ENCODE measurements around the gene RASSF5. TPM values are rescaled to one million over a fixed set of nuclear protein-coding genes. Genes with fewer than 3 reads are reported as not detected.
A peak's percentile ranks its signal among the peaks of the same experiment; 100 is the strongest.
"Not testable (repeated sequence)": the region's sequence is repeated elsewhere in the genome, so short reads cannot be mapped to it uniquely, and the experiment has no call there.

Gene RASSF5
- total RNA-seq, 1 experiment from 2014 or later = 4.1 TPM

DNA sequence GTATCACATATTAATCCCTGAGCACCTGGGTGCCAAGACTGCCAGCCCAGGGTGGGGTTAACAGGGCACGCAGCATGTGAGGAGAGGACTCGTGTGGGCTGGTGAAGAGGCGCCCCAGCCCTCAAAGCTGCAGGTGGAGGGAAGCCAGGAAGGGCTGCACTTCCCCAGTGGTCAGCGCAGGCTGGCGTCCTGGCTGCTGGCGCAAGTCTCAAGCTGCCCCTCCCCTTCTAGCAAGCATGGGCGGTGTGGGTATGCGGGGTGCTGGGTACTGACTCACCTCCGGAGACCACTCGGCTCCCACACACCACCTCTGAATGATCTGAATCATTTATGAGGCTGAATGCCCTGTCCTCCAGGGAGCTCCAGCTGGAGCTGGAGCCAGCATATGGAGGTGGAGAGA is 60.9 kb downstream of the RASSF5 start:
- DNase-seq (ENCODE audit: low read depth) = no peak

DNA sequence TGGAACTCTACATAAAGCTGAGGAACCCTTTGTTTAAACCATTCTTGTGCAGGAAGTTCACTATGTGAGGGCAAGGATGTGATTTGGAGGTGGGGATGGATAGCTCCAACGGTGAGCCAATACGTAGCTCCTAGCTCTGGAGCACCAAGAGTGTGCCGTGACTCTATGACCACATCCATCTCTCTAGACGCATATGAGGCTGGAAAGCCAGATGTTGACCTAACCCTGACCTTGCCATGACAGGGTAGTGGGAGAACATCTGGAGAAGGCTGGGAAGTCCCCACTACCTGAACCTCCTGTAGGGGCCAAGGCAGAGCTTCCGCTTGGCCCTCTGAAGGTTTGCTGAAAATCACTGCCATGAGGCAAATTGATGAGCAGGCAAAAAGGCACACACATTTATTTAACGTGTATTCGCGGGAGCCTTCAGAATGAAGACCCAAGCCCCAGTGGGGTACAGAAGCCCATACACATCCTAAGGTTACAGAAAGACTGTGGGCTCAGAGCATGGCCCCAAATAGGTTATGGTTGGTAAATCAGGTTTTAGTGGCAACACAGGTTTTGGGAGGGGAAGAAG is 61.5 kb downstream of the RASSF5 start:
- no peak for DNase-seq (ENCODE audit: low read depth)

DNA sequence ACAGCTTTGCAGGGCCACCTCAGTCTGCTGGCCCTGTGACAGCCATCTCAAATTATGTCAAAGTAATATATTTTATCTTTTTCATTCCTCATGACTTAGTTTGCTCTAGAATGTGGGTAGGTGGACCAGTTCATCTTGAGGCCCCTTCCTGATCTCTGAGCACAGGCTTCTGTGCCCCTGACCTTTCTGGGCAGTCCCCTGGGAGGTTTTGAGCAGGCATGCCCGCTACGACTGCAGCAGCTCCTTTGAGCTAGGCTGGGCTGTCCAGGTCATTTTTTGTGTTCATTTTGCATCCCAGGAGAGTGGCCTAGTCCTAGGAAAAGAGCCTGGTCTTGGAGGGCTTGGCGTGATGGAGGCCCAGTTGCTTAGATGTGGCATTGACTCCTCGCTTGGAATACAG is 62.2 kb downstream of the RASSF5 start:
- DNase-seq (ENCODE audit: low read depth) = no peak

DNA sequence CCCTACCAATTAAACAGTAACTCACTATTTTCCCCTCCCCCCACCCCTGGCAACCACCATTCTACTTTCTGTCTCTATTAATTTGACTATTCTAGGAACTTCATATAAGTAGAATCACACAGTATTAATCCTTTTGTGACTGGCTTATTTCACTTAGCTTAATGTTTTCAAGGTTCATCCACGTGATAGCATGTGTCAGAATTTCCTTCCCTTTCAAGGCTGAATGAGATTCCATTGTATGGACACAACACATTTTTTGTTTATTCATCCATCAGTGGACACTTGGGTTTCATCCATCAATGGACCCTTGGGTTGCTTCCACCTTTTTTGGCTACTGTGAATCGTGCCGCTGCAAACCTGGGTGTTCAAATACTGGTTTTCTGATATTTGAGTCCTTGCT is 63.2 kb downstream of the RASSF5 start:
- no peak for DNase-seq (ENCODE audit: low read depth)

DNA sequence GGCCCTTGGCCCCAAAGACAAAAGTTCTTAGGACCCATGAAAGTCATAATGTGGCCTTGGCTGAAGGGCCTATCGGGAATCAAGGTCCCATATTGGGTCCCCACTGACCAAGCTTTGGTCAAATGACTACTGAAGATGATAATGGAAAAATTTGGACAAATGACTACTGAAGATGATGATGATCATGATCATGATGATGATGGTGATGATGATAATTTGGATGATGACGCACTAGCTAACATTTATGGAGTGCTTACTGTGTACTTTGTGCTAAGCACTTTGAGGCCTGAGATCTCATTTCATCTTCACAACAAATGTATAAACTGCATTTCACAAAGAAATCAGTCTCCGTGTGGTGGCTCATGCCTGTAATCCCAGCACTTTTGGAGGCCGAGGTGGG is 65.5 kb downstream of the RASSF5 start:
- no peak for DNase-seq (ENCODE audit: low read depth)

DNA sequence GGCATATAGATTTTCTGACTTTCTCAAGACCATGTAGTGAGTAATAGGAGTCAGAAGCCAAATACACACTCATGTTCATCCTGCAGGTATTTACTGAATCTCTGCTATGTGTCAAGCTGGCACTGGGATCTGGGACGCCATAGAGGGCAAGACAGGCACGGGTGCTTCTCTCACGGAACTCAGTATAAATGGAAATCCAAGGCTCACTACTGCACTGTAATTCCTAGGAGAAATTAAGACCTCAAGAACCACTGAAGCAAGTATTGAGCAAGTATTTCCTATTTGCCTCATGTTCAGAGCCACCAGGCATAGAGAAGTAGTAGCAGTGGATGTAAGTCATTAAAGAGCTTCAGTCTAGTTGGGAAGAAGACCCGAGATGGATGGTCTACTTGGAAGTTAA is 66.0 kb downstream of the RASSF5 start:
- DNase-seq (ENCODE audit: low read depth) = no peak

DNA sequence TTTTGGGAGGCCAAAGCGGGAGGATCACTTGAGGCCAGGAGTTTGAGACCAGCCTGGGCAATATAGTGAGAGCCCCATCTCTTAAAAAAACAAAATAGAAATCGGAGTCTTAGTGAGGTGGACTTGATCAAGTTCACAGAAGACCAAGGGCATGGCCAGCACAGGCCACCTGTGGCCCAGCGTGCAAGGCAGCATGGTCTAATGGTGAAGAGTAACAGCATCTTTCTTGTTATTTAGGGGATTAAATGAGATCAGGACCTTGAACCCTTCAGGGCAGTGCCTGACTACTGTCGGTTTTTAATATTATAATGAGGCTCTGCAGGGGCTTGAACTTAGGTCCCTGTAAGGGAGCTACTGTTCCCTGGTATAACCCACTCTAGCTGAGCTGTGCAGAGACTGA is 66.4 kb downstream of the RASSF5 start:
- DNase-seq (ENCODE audit: low read depth) = no peak

DNA sequence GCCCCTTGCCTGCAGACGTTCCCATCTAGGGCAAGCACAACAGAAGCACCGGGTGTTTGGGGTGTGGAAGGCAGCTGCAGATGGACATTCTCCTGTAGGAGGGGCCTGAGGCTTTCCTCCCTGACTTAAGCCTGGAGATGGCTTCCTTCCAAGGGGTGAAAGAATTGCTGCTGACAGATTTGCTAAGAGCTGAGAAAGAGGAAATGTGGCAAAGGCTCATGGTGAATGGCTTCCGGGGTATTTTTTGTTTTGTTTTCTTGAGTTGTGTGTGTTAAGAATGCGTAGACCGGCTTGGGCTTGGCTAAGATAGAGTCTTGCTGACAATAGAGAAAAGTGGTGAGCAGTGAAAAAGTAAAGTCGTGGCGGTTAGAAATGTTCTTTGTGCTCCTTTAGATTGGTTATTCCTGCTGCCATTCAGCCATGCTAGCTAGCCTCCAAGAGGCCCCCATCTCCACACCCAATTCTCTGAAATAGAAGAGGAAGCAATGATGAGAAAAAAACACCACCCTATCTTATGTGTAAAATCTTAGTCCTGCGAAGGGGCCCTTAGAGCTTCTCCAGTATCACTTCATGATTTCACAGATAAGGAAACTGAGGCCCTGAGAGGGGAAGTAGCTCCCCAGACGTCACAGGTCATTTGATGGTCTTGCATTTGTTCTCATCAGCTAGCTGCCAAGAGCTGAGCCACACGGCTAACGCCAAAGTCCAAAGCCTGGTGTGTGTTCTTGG is 68.0 kb downstream of the RASSF5 start:
- peak; percentile 80 for DNase-seq (ENCODE audit: low read depth)

DNA sequence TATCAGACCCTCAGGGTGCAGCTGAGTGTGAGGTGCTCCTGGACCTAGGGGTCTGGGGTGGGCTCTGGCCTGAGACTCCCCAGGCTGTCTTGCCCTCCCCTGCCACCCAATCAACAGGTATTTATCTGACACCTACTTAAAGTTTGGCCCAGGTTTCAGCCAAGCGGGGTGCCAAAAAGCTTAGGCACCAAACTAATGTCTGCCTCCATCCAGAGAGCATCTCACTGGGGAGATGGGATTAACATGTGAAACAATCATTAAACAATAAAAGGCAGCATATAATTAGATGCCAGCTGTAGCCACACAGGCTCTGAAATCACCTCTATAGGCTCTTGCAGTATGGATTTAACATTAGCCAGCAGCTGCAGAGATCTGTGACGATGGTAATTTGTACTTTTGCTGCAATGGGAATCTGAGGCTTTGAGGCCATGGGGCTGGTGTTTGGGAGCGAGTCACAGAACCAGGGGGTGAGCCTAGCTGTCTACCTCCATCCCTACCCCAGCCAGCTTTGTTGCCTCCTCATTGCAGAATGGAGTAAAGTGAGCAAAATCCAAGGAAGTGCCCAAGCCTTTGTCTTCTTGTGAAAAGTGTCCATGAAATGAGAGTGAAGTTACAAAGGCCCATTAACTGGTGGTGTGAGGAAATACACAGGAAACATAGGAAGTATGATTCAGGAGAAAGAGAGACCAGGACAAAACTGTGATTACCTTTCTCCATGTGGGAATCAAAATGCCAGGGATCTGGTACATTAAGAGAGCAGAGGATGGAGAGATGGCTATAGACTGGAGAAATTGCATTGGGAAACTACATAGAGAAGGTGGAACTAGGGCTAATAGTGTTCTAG is 68.8 kb downstream of the RASSF5 start:
- DNase-seq (ENCODE audit: low read depth) = no peak

DNA sequence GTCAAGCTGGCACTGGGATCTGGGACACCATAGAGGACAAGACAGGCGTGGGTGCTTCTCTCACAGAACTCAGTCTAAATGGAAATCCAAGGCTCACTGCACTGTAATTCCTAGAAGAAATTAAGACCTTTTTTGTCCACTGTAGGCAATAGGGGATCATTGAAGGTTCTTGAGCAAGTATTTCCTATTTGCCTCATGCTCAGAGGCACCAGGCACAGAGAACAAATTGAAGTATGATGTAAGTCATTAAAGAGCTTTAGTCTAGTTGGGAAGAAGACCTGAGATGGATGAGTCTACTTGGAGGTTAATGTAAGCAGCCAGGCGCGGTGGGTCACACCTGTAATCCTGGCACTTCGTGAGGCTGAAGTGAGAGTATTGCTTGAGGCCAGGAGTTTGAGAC is 70.3 kb downstream of the RASSF5 start:
- no peak for DNase-seq (ENCODE audit: low read depth)

DNA sequence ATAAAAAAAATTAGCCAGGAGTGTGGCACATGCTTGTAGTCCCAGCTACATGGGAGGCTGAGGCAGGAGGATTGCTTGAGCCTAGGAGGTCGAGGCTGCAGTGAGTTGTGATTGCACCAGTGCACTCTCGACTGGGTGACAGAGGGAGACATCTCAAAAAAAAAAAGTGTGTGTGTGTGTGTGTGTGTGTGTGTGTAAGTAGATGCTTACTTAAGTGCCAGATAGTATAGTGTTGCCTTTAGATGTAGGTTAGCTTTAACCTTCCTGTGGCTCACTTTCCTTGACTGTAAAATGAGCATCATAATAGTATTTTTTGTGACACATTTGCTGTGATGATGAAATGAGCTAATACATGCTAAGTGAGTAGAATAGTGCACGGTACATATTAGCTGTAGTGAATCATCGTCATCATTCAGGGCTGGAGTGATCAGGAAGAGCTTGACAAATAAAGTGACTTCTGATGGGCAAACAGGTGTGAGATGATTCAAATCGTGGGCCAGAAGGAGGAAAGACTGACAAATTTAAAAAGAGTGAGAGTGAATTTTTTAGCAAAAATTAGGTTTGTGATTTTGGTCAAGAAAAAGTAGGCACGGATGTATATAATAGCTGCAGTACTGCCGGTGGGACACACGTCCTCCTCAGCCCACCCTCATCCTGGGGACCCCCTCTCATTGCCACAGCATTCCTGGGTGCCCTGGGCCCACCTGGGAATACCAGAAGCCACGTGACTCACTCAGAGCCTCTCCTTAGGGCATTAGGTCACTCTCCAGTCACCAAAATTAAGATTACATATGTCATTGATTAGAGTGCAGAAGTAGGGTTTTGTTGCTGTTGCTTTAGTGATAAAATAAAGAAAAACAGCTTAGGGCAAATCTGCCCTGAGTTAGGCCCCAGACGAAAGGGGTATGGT is 71.0 kb downstream of the RASSF5 start:
- no peak for DNase-seq (ENCODE audit: low read depth)

DNA sequence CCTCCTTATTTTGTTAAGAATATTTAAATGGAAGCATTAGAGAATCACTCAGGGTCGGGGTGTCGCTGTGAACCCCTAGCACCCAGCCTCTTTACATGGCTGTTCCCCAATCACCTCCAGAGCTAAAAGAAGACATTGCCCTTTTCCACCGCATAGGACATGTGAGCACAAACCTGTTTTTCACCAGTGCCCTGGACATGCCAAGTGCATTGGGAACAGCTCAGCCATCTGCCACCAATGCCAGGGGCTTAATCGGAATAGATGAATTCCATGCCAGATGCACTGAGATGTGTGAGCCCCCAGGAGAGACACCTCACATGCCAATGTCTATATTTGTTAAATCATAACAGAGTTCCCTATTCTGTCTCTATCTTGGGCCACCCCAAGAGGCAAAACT is 71.6 kb downstream of the RASSF5 start:
- no peak for DNase-seq (ENCODE audit: low read depth)

DNA sequence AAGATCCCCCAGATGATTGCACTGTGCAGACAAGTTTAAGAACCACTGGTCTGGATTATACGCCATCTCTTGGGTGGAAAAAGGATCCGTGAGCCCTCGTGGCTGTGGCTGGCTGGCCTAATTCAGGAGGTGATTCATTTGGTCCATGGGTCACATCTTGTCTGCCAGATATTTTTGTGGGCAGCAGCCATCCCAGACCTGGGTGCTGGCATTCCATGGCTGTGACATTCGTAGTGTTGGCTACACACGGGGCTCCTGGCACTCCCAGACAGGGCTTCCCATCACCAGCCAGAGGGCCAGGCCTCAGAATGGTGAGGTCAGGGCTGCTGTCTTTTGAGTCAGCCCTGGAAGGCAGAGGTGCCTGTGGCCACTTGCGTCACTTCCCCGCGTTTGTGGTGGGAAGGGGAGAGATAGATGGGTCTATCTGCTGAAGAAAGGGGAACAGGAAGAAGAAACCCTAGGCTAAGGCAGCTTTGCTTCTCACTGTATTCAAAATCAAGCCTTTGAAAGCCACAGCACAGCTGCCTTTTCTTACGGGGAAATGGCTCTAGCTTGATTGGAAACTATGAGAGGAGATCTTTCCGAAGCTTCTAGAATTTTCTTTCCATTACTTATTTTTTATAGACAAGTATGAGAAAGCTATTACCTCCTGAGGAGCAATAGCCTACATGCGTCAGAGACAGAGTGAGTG is 72.6 kb downstream of the RASSF5 start:
- DNase-seq (ENCODE audit: low read depth) = peak; percentile 97

DNA sequence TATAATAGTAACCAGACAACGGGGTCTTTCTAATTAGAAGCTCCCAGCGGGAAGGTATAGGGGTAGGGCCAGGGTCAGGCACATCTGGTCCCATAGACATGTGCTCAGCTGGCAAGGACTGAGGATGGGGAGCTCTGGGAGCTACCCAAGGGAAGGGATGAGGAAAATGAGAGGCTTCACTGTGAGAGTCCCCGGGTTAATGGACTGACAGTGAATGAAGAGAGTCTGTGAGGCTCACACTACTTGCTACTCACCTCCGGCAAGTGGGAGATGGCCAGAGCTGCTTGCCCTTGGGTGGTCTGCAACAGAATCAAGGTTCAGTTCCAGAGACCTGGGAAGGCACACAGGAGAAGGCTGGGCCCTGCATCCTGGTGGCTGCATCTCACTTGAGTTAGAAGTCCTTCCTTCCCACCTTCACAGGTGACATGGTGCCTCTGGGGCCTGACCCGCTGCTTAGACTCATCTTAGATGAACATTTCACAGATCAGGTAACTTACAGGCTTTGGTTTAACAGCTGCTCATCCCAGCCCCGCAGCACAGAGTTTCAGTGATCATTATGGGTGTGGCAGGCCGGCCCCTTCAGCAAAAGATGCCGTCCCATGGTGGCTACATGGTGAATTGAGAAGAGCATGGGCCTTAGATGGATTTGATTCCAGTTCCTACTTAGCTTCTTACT is 73.2 kb downstream of the RASSF5 start:
- DNase-seq (ENCODE audit: low read depth) = no peak

DNA sequence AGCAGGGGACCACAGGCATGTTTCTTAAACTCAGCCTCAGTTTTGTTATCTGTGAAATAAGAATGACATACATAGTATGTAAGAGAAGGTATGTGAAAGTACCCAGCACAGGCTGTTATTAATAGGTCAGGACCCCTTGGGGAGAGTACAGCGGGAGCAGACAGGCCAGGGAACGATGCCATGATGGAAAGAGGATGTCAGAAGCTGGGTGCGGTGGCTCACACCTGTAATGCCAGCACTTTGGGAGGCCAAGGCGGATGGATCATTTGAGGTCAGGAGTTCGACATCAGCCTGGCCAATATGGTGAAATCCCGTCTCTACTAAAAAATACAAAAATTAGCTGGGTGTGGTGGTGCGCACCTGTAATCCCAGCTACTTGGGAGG is 73.8 kb downstream of the RASSF5 start:
- DNase-seq (ENCODE audit: low read depth) = not testable (repeated sequence)

DNA sequence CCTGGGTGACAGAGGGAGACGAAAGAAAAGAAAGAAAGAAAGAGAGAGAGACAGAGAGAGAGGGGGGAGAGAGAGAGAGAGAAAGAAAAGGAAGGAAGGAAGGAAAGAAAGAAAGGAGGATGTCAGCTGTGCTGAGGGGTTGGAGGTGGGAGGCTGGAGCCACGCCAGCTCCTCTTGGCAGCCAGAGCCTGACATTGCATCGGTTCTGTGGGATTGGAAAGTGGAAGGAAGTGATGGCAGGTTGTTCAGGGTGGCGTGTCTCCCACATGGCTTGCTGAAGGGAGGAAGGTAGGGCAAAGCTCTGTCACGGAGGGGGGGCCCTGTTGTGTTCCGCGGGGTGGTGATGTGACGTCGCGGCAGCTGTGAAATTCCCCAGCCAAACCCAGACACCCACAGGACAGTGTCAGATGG is 74.2 kb downstream of the RASSF5 start:
- no peak for DNase-seq (ENCODE audit: low read depth)

DNA sequence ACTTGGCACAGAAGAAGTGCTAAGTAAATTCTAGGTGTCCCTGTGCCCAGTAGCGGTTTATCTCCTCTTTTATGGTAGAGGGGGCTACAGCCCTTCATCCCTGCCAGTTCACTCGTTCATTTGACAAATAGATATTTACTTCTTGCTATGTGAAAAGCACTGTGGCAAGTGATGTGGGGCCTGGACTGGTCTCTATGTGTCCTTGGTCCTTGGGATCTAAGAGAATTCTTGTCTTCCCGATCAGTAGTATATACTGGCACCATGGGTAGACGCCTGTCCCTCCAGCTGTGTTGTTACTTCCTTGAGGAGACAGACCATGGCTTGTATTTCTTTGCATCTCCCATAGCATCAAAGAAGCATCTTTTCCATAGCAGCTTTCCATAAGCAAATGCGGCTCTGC is 75.2 kb downstream of the RASSF5 start:
- no peak for DNase-seq (ENCODE audit: low read depth)

DNA sequence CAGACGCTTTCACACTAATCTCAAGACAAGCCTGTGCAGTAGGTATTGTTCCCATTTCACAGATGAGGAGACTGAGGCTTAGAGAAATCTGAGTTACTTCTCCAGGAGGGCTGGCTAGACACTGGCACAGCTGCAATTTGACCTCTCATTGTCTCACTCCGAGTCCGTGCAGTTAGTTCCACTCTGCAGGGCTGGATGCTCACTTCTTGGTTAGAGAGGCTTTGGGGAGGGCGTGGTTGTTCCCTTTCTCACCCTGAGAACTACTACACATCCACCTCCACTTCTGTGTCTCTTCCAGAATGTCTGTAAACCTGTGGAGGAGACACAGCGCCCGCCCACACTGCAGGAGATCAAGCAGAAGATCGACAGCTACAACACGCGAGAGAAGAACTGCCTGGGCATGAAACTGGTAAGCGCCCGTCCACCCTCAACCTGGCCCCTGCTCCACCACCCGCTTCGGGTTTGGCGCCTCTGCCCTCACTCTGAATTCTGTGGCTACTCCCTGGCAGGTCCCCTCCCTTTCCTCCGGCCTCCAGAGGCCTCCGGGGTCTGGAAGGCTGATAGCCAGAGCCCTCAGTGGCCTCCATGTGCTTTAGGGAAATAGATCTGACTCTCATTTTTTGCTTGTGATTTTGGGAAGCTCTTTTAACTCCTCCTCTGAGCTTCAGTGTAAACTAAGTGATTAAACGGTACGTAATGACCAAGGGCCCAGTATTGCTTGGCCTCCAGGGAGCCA is 75.8 kb downstream of the RASSF5 start:
- DNase-seq (ENCODE audit: low read depth) = no peak

DNA sequence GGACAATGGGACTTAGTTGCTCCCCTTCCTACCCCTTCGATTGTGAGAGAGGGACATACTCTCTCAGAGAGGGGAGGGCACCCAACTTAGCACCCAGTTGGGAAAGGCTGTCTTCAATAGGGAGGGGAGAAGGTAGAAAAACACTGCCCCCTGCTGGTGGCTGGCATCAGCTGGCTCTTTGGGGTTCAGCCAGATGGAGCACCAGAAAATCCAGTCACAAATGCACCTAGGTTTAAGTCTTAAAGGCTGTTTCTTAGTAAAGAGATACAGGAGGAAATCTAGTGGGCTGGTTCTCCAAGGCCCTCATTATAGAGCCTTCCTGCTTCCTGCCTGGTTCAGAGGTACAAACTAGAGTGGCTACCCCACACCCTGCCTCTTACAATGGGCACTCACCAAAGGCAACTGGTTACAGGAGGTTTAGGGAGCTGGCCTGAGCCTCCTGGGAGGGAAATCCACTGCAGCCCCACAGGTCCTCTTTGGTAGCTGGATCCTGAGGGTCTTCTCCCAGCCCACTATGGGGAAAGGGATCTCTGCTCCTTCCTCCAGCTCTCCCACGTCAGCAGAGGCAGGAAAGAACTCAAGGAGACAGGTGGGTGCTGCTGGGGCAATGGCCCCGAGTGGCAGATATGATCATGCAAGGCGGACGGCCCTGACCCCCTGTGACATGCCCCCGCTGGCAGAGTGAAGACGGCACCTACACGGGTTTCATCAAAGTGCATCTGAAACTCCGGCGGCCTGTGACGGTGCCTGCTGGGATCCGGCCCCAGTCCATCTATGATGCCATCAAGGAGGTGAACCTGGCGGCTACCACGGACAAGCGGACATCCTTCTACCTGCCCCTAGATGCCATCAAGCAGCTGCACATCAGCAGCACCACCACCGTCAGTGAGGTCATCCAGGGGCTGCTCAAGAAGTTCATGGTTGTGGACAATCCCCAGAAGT is 76.6 kb downstream of the RASSF5 start:
- peak; percentile 66 for DNase-seq (ENCODE audit: low read depth)
